PC-3 (cell line): ENCODE data around the gene ZSCAN12. TPM values are rescaled to one million over a fixed set of nuclear protein-coding genes. Genes with fewer than 3 reads are reported as not detected.
"Not testable (repeated sequence)": the region's sequence is repeated elsewhere in the genome, so short reads cannot be mapped to it uniquely, and the experiment has no call there.

Experiments
- ATAC-seq: fragments of 200-7000 bp; cut with Tn5 transposase; 2 replicates; pipeline ENCODE4 v1.9.1; 2020; ENCODE audit warnings: mild to moderate bottlenecking, moderate library complexity
- BruUV-seq: library from RNA; stranded (reverse); fragments of 400-500 nt; replicated peaks from 2 replicates; lab custom pipeline; 2021; lab: Mats Ljungman, UMichigan
- CTCF ChIA-PET: fragments of 300-600 bp; sonication (Branson Sonifier 250); formaldehyde crosslinking; loops from one replicate; lab custom pipeline; 2022; ENCODE audit warnings: antibody characterized with exemption; lab: Charles Lee
- POLR2A ChIA-PET: fragments of 300-600 bp; sonication (Branson Sonifier 250); formaldehyde crosslinking; loops from one replicate; lab custom pipeline; 2022; ENCODE audit warnings: antibody characterized with exemption; ENCODE audit not compliant: unreplicated experiment; lab: Charles Lee
- DNase-seq: peaks from one replicate; pipeline ENCODE4 v3.0.0-alpha.2; 2015
- H2AFZ ChIP-seq: fragments of 300-600 bp; sonication (generic); 2 replicates; pipeline ENCODE4 v1.6.0; 2016; ENCODE audit warnings: antibody characterized with exemption, low read length
- H3F3A ChIP-seq: fragments of 300-600 bp; sonication (generic); one replicate; pipeline ENCODE4 v1.6.0; 2017; ENCODE audit warnings: antibody characterized with exemption, low read length, control low read depth, mild to moderate bottlenecking; ENCODE audit not compliant: unreplicated experiment
- H3K27ac ChIP-seq: fragments of 300-600 bp; sonication (generic); 2 replicates; pipeline ENCODE4 v1.5.1; 2016; ENCODE audit warnings: mild to moderate bottlenecking, low read length
- H3K27me3 ChIP-seq: fragments of 300-600 bp; sonication (generic); 2 replicates; pipeline ENCODE4 v1.6.1; 2016; ENCODE audit warnings: low read length, mixed read lengths
- H3K36me3 ChIP-seq: fragments of 300-600 bp; sonication (generic); 2 replicates; pipeline ENCODE4 v1.6.1; 2016; ENCODE audit warnings: low read depth, mixed run types, low read length, mixed read lengths
- H3K4me1 ChIP-seq: fragments of 300-600 bp; sonication (generic); 2 replicates; pipeline ENCODE4 v1.5.1; 2016; ENCODE audit warnings: low read length; ENCODE audit not compliant: insufficient read depth
- H3K4me2 ChIP-seq: fragments of 300-600 bp; sonication (generic); 2 replicates; pipeline ENCODE4 v1.6.0; 2016; ENCODE audit warnings: low read length
- H3K4me3 ChIP-seq: fragments of 300-600 bp; sonication (generic); 2 replicates; pipeline ENCODE4 v1.5.1; 2016; ENCODE audit warnings: mild to moderate bottlenecking, low read length, mixed read lengths
- H3K79me2 ChIP-seq: fragments of 300-600 bp; sonication (generic); 2 replicates; pipeline ENCODE4 v1.6.1; 2017; ENCODE audit warnings: low read length, mixed read lengths
- H3K9ac ChIP-seq: fragments of 300-600 bp; sonication (generic); 2 replicates; pipeline ENCODE4 v1.6.0; 2016; ENCODE audit warnings: mild to moderate bottlenecking, low read length
- H3K9me2 ChIP-seq: fragments of 300-600 bp; sonication (generic); replicated peaks from 2 replicates; pipeline ENCODE4 v1.6.1; 2016; ENCODE audit warnings: mixed run types, low read length, mixed read lengths
- H3K9me3 ChIP-seq: fragments of 300-600 bp; sonication (generic); 2 replicates; pipeline ENCODE4 v1.6.1; 2016; ENCODE audit warnings: low read length, mixed read lengths
- H4K20me1 ChIP-seq: fragments of 300-600 bp; sonication (generic); 2 replicates; pipeline ENCODE4 v1.6.1; 2016; ENCODE audit warnings: low read length, mixed read lengths
- EZH2 ChIP-seq: fragments of 300-600 bp; sonication (generic); IDR thresholded peaks from one replicate; pipeline ENCODE4 v1.6.1; 2017; ENCODE audit warnings: antibody characterized with exemption, mild to moderate bottlenecking, low read length; ENCODE audit not compliant: unreplicated experiment
- EZH2phosphoT487 ChIP-seq: fragments of 300-600 bp; sonication (generic); IDR thresholded peaks from 2 replicates; pipeline ENCODE4 v1.6.1; 2018; ENCODE audit warnings: mild to moderate bottlenecking, antibody characterized with exemption, low read length, borderline replicate concordance
- intact Hi-C: fragments of 100-400 bp; cut with micrococcal nuclease; formaldehyde crosslinking; loops from 2 replicates; pipeline ENCODE4 v1.9.0; 2023
- total RNA-seq: library from RNA; depleted of rRNA; stranded (reverse); fragments of >200 nt; gene quantifications from 2 replicates; pipeline ENCODE4 v1.2.3, GENCODE V29; 2014
- TF ChIP-seq, protein P1 (sequence below): fragments of 300-600 bp; sonication (generic); conservative IDR thresholded peaks from 2 replicates; pipeline ENCODE4 v1.5.1; 2017; ENCODE audit warnings: antibody characterized with exemption, low read depth, mild to moderate bottlenecking, low read length

ZSCAN12 gene
- total RNA-seq, 1 experiment from 2014 or later, result 0.95 TPM

DNA sequence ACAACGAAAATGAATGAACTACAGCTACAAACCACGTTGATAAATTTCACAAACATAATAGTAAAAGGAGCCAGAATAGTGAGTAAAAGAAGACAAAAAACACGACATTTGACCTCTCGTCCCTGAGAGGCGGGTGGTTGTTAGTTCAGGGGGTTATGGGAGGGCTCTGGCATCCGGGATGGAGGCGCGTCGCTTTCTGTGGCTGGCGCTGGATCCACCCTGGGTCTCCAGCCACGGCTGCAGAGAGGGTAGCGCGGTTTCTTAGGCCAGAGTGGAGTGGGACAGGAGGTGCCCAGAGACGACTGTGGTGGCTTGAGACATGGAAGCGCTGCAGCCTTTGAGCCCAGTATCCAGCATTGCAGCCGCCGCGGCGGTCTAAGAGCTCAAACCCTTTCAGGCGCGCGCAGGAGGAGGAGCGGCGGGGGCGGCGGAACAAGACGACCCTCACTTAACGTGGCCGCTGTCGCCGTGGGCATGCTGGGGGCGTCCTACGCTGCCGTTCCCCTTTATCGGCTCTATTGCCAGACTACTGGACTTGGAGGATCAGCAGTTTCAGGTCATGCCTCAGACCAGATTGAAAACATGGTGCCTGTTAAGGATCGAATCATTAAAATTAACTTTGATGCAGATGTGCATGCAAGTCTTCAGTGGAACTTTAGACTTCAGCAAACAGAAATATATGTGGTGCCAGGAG, 47.4 kb upstream of the ZSCAN12 start:
- H3F3A ChIP-seq, result no peaks in the 10 kb centered on the region
- H3K36me3 ChIP-seq, result no peaks in the 10 kb centered on the region
- CTCF ChIA-PET, result no interaction called here
- intact Hi-C loops, result no loop called here
- H3K9me2 ChIP-seq, result no peaks in the 10 kb centered on the region
- peaks cover 9% of the 10 kb centered on the region; the same call in 1 of the 2 replicates for H3K4me1 ChIP-seq
- DNase-seq (no peak), ATAC-seq (no peak)
- BruUV-seq, result no TSS peak
- H3K27me3 ChIP-seq, result no peaks in the 10 kb centered on the region
- no peak overlapping the region for H3K27ac ChIP-seq
- TF ChIP-seq, protein P1, sequence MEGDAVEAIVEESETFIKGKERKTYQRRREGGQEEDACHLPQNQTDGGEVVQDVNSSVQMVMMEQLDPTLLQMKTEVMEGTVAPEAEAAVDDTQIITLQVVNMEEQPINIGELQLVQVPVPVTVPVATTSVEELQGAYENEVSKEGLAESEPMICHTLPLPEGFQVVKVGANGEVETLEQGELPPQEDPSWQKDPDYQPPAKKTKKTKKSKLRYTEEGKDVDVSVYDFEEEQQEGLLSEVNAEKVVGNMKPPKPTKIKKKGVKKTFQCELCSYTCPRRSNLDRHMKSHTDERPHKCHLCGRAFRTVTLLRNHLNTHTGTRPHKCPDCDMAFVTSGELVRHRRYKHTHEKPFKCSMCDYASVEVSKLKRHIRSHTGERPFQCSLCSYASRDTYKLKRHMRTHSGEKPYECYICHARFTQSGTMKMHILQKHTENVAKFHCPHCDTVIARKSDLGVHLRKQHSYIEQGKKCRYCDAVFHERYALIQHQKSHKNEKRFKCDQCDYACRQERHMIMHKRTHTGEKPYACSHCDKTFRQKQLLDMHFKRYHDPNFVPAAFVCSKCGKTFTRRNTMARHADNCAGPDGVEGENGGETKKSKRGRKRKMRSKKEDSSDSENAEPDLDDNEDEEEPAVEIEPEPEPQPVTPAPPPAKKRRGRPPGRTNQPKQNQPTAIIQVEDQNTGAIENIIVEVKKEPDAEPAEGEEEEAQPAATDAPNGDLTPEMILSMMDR, result no peak
- TF ChIP-seq EZH2phosphoT487 (no peak), EZH2 (no peak)
- no peak overlapping the region for H3K9ac ChIP-seq
- no peak overlapping the region for H3K4me2 ChIP-seq
- no peak overlapping the region for H3K4me3 ChIP-seq
- POLR2A ChIA-PET, result no interaction called here
- no peaks in the 10 kb centered on the region for H3K9me3 ChIP-seq
- H3K79me2 ChIP-seq, result peaks cover 9% of the 10 kb centered on the region
- H2AFZ ChIP-seq, result no peak overlapping the region
- H4K20me1 ChIP-seq, result no peaks in the 10 kb centered on the region

DNA sequence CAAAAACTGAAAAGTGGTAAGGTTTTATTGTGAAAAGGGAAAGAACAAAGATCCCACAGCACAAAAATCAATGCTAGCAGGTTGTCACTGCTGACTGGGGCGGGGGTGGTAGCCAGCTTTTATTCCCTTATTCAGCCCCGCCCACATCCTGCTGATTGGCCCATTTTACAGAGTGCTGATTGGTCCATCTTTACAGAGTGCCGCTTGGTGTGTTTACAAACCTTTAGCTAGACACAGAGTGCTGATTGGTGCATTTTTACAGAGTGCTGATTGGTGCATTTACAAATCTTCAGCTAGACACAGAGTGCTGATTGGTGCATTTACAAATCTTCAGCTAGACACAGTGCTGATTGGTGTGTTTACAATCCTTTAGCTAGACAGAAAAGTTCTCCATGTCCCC, 45.2 kb upstream of the ZSCAN12 start:
- H3K4me3 ChIP-seq, H3K4me1 ChIP-seq, BruUV-seq, H2AFZ ChIP-seq, H3K9me3 ChIP-seq, H3K27ac ChIP-seq, H3K79me2 ChIP-seq, ATAC-seq, H3K36me3 ChIP-seq, H3K27me3 ChIP-seq, H3K9ac ChIP-seq, CTCF ChIA-PET, POLR2A ChIA-PET, H3K9me2 ChIP-seq, H3K4me2 ChIP-seq, H3F3A ChIP-seq, H4K20me1 ChIP-seq: not testable (repeated sequence)
- peak; percentile 41 for DNase-seq
- intact Hi-C loops, result loop anchor here (5.0 kb wide), 1 partner anchor 143 kb away; a partner anchor contains a TSS

DNA sequence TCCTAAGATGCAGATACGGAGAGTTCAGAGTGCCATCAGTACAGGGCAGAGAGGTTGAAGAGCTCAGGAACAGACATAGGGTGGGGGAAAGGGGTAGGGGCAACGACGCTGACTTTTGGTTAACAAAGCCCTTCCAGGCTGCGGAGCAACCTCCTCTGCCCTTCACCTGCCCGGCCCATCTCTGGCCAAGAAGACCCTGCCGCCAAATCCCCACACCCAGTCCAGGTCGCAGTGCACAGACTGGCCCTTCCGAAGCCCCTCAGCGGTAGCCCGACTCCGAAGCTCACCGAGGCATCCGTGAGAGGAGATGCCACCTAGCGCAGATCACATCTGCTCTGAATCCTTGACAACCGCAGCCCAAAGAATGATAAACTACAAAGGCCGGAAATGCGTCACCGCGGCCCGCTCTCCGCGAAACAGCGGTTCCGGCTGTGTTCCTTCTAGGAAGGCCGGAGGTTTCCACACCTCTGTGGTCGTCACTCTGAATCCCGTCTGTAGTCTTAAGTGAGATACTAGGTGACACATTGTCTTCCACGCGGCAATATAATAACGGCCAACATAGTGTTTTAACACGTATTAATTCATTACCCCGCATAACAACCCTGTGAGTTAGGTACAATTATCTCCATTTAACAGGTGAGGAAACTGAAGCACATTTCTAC, 43.7 kb upstream of the ZSCAN12 start, which contains the start of gene ZSCAN23:
ZSCAN23 (minus strand) TSS at position 380 of the 662 bp plus-strand sequence. CDS start 7,225 bp downstream, outside the sequence.
- Histone ChIP-seq H3K27me3 (no peaks in the 10 kb centered on the region), H3F3A (no peaks in the 10 kb centered on the region), H3K4me3 (peak within 1 kb of the TSS; percentile 88), H3K9me3 (no peaks in the 10 kb centered on the region), H3K9ac (peak within 1 kb of the TSS; percentile 79), H3K4me1 (peaks cover 9% of the 10 kb centered on the region; the same call in 1 of the 2 replicates), H3K79me2 (peaks cover 9% of the 10 kb centered on the region), H3K9me2 (no peaks in the 10 kb centered on the region), H3K4me2 (peak within 1 kb of the TSS; percentile 82), H2AFZ (peak within 1 kb of the TSS; percentile 97), H3K36me3 (no peaks in the 10 kb centered on the region), H3K27ac (no peak within 1 kb of the TSS), H4K20me1 (no peaks in the 10 kb centered on the region)
- ChIA-PET CTCF (no interaction called here), POLR2A (no interaction called here)
- no TSS peak for BruUV-seq
- intact Hi-C loops, result loop anchor here (2.0 to 5.0 kb wide), 2 partner anchors 100 to 144 kb away; a partner anchor contains a TSS
- ATAC-seq (peak; percentile 98), DNase-seq (peak; percentile 91)
- TF ChIP-seq, protein P1, result no peak; the same call in 1 of the 2 replicates
- no peak for TF ChIP-seq EZH2
- TF ChIP-seq EZH2phosphoT487, result no peak
